Adipocyte (in vitro differentiated cells): ENCODE data around the gene ATOSB.

Experiments used
- DNase-seq: peaks from one replicate; pipeline ENCODE4 v3.0.0-alpha.2; 2015; ENCODE audit warnings: low read depth
- H3K27me3 ChIP-seq: replicated peaks from 2 replicates; pipeline ENCODE4 v1.7.0; 2013; ENCODE audit warnings: mild to moderate bottlenecking, low read length, moderate library complexity; ENCODE audit not compliant: control insufficient read depth, insufficient read depth
- H3K36me3 ChIP-seq: 2 replicates; pipeline ENCODE4 v1.7.0; 2013; ENCODE audit warnings: low read length, mild to moderate bottlenecking, moderate library complexity; ENCODE audit not compliant: control insufficient read depth, insufficient read depth, severe bottlenecking
- H3K4me1 ChIP-seq: 2 replicates; pipeline ENCODE4 v1.7.0; 2013; ENCODE audit warnings: mild to moderate bottlenecking, low read length, moderate library complexity; ENCODE audit not compliant: control insufficient read depth, insufficient read depth
- H3K4me3 ChIP-seq: 2 replicates; pipeline ENCODE4 v1.7.0; 2013; ENCODE audit warnings: mild to moderate bottlenecking, low read length, moderate library complexity
- H3K9ac ChIP-seq: 2 replicates; pipeline ENCODE4 v1.7.0; 2013; ENCODE audit warnings: mild to moderate bottlenecking, low read length, moderate library complexity
- H3K9me3 ChIP-seq: 2 replicates; pipeline ENCODE4 v1.7.0; 2013; ENCODE audit warnings: mild to moderate bottlenecking, low read length, moderate library complexity; ENCODE audit not compliant: control insufficient read depth

The ATOSB gene

DNA sequence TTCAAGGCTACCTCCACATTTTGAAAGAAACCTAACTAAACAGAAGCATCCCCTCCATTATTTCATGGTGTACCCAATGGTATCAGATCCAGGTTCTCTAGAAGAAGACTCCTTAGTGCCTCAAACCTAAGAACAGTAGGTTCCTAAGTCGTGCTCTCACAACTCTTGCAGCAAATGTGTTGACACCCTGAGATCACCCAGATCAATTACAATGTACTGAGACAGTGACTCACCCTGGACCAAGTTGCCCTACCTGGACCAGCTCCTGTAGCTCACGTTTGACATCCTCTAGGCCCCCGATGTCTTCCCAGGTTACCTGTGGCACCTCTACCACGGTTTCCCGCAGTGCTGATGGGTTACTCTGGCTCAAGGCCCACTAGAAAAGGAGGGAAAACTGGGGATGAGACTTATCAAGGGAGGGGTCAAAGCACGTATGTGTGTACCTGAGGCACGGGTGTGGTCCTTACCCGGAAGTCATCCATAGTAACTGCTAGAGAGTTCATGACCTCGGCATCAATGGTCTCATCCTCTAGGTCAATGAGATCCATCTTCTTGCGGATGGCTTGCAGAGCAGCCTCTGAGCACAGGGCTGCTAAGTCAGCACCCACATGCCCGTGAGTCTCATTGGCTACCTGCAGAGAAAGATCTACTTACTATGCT is 55.0 kb downstream of the ATOSB start:
- Histone ChIP-seq H3K4me3 (no peak overlapping the region), H3K27me3 (no peaks in the 10 kb centered on the region), H3K4me1 (no peaks in the 10 kb centered on the region), H3K9ac (no peak overlapping the region), H3K36me3 (peaks cover 100% of the 10 kb centered on the region), H3K9me3 (no peaks in the 10 kb centered on the region)
- no peak for DNase-seq

DNA sequence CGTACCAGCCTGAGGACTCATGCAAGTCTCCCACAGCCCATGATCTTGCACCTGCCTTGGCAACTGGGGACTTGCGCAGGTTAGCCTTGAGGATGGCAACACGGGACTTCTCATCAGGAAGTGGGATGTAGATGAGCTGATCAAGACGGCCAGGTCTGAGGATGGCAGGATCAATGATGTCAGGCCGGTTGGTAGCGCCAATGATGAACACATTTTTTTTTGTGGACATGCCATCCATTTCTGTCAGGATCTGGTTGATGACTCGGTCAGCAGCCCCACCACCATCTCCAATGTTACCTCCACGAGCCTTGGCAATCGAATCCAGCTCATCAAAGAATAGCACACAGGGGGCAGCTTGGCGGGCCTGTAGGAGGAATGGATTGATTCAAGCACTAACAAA is 56.2 kb downstream of the ATOSB start:
- Histone ChIP-seq H3K9me3 (no peaks in the 10 kb centered on the region), H3K27me3 (no peaks in the 10 kb centered on the region), H3K9ac (no peak overlapping the region), H3K4me3 (no peak overlapping the region), H3K36me3 (peaks cover 100% of the 10 kb centered on the region), H3K4me1 (no peaks in the 10 kb centered on the region)
- DNase-seq = no peak

DNA sequence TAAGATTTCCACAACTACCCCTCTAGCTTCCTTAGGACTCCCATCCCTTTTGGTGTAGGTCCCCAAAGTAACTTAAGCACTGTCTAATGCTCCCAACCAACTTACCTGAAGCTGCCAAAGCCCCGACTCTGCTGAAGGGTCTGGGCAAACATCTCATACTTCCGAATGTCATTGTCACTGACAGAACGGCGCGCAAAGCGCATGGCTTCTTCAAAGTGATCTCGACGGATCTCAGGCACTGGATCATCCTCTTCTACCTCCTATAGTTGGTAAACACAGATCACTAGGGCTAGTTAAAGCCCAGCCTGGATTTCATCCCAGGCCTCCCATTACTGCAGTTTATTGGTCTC is 58.4 kb downstream of the ATOSB start:
- Histone ChIP-seq H3K4me3 (no peak overlapping the region), H3K9ac (peak overlapping the region; percentile 8), H3K4me1 (no peaks in the 10 kb centered on the region), H3K36me3 (peaks cover 100% of the 10 kb centered on the region), H3K9me3 (no peaks in the 10 kb centered on the region), H3K27me3 (no peaks in the 10 kb centered on the region)
- no peak for DNase-seq

DNA sequence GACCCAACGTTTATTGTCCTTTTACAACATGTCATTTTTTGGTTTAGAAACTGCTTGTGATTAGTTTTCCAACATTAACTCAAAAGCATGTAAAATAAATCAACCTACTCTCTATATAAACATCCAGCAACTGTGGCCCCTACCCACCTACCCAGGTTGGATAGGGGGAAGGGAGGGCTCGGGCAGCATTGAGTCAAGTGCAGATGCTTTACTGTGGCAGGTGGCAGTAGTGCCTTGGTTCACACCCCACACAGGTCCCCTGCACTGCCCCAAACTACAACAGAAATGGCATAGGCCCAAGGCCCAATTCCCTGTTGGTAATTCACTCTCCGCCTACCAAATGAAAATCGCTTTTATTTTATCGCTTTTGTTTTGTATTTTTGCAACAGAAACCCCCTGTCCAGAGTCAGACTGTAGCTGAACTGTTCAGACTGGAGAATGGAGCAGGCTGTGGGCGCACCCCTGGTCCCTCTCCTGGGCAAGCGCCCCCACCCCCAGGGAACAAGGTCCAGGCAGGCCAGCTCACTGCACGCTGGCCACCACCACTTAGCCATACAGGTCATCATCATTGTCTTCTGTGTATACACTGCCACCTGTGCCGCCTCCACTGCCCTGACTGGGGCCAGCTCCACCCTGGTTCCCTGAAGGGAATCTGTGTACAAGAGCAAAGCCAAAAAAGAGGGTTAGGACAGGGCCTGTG is 58.9 kb downstream of the ATOSB start:
- H3K9ac ChIP-seq = no peak overlapping the region
- peaks cover 100% of the 10 kb centered on the region for H3K36me3 ChIP-seq
- no peak overlapping the region for H3K4me3 ChIP-seq
- no peaks in the 10 kb centered on the region for H3K27me3 ChIP-seq
- no peak for DNase-seq
- H3K4me1 ChIP-seq = no peaks in the 10 kb centered on the region
- no peaks in the 10 kb centered on the region for H3K9me3 ChIP-seq

DNA sequence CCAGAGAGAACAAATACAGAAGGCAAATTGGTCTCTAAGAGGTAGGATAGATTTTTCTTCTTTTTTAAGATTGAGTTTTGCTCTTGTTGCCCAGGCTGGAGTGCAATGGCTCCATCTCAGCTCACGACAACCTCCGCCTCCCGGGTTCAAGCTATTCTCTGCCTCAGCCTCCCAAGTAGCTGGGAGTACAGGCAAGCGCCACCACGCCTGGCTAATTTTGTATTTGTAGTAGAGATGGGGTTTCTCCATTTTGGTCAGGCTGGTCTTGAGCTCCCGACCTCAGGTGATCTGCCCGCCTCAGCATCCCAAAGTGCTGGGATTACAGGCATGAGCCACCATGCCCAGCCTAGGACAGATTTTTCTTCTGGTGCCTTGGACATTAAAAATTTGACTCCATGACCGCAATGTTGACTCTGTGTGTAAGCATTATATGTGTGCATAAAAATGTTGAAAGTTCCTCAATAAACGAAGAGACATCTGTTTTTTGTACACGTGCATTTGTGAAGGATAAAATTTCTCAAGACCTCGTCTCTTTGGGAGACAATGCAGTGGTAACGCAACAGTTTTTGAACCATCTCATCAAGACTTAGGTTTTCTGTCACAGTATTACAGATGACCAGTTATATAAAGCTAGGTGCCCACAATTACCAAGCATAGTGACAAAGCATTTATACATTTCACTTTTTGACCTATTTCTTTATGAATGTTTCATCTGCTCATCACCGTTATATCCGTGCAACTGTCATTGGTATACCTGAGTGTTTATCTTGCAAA is 60.6 kb downstream of the ATOSB start:
- H3K9me3 ChIP-seq = no peaks in the 10 kb centered on the region
- no peaks in the 10 kb centered on the region for H3K4me1 ChIP-seq
- H3K27me3 ChIP-seq = no peaks in the 10 kb centered on the region
- no peak overlapping the region for H3K9ac ChIP-seq
- no peak for DNase-seq
- peaks cover 99% of the 10 kb centered on the region for H3K36me3 ChIP-seq
- H3K4me3 ChIP-seq = no peak overlapping the region

DNA sequence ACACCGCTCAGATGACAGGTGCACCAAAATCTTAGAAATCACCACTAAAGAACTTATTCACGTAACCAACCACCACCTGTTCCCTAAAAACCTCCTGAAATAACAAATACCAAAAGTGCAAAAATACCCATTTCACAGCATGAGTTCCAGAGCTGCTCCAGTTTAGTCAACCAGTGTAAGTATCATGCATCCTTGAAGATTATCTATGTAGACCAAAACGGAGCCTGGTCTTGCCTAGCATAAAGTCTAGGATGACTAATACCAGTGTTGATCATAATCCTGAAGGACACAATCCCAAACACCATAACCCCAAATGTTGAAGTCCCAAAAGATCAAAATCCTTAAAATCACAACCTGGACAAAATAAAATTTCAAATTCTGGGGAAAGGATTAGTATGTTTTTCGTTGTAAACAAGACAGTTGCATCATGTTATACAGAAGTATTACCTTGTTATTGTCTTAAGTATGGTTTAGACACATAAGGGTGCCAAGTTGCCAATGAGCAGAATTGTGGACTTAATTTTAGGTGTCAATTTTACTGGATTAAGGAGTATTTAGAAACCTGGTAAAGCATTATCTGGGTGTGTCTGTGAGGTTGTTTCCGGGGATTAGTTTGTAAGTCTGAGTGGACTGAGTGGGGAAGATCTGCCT is 61.4 kb downstream of the ATOSB start:
- Histone ChIP-seq H3K9ac (no peak overlapping the region), H3K9me3 (no peaks in the 10 kb centered on the region), H3K4me1 (no peaks in the 10 kb centered on the region), H3K4me3 (no peak overlapping the region), H3K27me3 (no peaks in the 10 kb centered on the region), H3K36me3 (peaks cover 99% of the 10 kb centered on the region)
- DNase-seq = no peak
